GM03348 (cell line): ENCODE measurements around the gene LRRC31.

Source experiments
- DNase-seq: peaks from one replicate; pipeline ENCODE4 v3.0.0; 2012; ENCODE audit warnings: low spot score

LRRC31 gene

GRCh38 chr3:169863458-169863899 lies 6.3 kb downstream of the LRRC31 start:
- DNase-seq, result peak; percentile 78

DNA sequence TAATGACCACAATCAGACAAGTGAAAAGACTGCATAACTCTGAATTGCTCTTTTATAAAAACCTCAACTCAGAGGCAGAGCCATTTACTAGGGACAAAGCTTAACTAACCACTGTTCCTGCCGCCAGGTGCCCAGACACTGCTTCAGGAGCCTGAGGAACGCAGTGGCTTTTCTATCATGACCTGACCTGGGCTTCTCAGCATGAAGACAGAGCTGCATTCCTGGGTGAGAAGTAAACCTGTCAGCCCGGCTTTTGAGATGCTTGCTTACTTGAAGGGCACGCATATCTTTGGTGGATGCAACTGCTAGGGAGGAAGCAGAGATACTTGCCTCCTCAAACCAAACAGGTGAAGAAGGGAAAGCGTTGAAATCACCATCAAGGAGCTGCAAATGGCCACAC lies 7.9 kb downstream of the LRRC31 start:
- DNase-seq, result no peak

DNA sequence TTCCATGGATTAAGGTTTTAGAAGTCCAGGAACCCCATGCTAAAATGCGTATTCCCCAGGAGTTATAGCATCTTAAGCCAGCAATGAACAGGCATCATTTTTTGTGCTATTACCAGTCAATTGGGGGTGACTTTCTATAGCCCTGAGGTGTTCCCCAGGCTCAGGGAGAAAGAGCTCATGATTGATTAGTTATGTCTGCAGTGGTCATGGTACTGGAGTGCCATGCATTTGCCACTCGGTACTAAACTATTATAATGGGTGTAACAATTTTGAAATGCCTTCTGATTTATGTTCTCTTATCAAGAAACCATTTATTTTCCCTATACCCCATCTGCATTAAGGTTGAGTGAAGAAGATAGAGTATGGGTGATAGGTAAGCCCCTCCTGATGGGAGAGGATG lies 11.9 kb downstream of the LRRC31 start:
- no peak for DNase-seq

GRCh38 chr3:169855514-169855913 lies 14.2 kb downstream of the LRRC31 start:
- DNase-seq, result no peak

GRCh38 chr3:169850618-169851017 lies 19.1 kb downstream of the LRRC31 start:
- no peak for DNase-seq

GRCh38 chr3:169848741-169849140 lies 21.0 kb downstream of the LRRC31 start:
- no peak for DNase-seq

GRCh38 chr3:169847896-169848295 lies 21.8 kb downstream of the LRRC31 start:
- DNase-seq, result no peak

GRCh38 chr3:169846458-169847193 lies 23.1 kb downstream of the LRRC31 start:
- peak; percentile 68 for DNase-seq

- no peak for DNase-seq
Observed at GRCh38 chr3:169842960-169843359, 26.8 kb downstream of the LRRC31 start.

DNA sequence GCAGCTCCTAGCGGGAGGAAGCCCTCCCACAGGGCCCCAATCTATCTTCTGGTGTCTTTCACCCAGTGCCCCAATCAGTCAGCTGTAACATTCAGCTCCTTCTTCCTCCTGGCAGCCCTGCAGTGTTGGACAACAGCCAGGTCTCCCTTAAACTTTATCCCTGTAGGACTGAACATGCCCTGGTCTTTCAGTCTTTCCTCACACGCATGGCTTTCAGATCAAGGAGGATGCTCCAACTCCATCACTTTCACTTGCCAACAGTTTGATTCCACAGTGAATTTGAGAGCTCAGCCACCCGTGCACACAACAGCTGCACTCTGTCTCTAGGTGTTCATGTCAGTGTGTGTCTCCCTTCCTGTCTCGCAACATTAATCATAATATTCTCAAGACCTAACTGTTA lies 28.6 kb downstream of the LRRC31 start:
- DNase-seq, result no peak

GRCh38 chr3:169838511-169839030 lies 31.2 kb downstream of the LRRC31 start:
- no peak for DNase-seq

DNA sequence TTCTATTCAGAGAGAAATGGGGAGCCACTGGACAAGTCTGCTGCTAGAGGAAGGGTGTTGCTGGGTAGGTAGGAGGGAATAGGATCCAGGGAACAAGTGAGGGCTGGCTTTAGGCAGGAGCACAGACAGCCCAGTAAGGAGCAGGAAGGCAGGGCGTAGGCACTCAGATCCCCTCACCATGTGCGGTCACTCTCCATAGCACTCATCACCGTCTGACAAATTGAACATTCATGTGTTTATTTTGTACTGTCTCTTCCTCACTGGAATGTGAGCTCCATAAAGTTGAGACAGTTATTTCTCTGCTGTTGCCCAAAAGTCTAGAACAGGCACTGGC lies 32.8 kb downstream of the LRRC31 start:
- DNase-seq, result peak; percentile 22

DNA sequence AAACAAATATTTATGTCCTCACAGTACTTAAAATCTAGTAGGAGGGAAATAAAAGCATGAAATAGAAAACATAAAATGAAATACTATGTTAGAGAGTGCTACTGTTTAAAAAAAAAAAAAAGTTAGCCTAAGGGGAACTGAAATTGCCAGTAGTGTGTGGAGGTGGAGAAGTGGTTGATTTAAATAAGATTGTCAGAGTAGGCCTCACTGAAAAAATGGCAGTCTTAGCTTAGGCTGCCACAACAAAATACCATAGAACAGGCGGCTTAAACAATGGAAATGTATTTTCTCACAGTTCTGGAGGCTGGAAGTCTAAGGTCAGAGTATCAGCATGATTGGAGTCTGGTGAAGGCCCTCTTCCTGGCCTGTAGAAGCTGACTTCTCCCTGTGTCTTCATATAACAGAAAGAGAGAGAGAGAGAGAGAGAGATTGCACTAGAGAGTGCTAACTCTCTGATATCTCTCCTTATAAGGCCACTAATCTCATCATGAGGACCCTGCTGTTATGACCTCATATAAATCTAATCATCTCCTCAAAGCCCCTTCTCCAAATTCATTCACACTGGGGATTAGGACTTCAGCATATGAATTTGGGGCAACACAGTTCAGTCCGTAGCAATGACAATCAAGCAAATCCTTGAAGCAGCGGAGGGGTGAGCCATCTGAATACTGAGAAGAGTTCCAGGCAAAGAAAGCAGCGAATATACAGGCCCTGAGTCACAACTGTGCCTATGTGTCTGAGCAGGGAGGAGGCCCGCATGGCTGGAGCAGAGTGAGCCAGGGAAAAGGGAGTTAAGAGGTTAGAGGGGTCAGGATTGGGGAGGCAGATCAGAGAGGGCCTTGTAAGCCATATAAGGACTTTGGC lies 33.4 kb downstream of the LRRC31 start:
- peak; percentile 32 for DNase-seq

DNA sequence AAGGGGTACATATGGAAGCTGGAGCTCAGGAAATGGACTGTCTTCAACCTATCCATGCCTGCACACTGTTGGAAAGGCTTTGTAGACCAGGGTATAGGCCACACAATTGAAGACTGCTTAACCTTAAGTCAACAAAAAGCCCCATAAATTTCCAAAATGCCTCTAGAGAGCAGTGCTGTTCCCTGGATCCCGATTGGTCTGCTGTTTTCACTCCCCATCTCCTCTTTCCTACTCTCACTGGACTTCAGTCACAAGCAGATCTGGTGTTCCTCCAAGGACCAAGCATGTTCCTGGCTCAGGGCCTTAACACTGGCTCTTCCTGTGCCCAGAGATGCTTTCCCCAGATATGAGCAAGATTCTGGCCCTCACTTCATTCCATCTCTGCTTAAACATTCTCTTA lies 34.2 kb downstream of the LRRC31 start:
- DNase-seq, result no peak

DNA sequence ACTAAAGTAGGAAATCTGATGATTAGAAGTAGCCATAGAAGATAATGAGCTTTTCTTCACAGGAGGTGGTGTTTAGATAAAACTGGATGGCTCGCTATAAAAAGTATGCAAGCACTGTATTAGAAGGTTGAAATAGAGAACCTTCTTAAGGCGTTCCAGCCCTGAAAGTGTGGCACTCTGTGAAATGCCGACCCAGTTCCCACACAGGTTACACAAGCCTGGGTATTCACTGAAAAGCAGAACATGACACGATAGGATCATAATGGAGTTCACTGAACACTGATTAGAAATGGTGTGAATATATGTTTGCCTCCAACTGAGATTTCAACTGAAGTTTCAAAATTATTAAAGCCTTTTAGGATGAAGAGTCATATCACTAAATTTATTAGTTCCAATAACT lies 42.0 kb downstream of the LRRC31 start:
- DNase-seq, result no peak

DNA sequence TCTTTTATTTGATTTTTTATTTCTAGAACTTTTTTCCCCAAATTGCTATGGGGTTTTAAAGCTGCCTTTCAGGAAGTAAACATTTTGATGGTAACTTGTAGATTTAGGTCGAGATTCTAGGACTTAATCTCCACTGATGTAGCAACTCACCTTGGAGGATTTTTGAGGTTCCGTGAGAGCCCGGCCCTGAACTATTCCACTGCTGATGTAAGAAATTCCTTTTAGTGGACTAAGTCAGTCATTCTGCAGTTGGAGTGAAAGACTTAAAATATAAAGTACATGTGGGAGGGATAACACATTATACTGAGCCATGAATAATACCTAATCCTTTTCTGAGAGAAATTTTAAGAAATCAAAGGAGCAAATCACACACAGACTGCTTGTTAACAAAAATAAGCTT lies 44.4 kb downstream of the LRRC31 start:
- DNase-seq, result no peak

GRCh38 chr3:169822983-169823382 lies 46.8 kb downstream of the LRRC31 start:
- DNase-seq, result no peak

DNA sequence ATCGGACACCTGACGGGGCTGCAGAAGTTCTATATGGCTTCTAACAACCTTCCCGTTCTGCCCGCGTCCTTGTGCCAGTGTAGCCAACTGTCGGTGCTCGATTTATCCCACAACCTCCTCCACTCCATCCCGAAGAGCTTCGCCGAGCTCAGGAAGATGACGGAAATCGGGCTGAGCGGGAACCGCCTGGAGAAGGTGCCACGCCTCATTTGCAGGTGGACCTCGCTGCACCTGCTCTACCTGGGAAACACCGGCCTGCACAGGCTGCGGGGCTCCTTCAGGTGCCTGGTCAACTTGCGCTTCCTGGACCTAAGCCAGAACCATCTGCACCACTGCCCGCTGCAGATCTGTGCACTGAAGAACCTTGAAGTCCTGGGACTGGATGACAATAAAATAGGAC lies 47.2 kb downstream of the LRRC31 start:
- DNase-seq, result no peak

- no peak for DNase-seq
Observed at GRCh38 chr3:169822091-169822490, 47.6 kb downstream of the LRRC31 start.

GRCh38 chr3:169818316-169818715 lies 51.4 kb downstream of the LRRC31 start:
- DNase-seq, result no peak

GRCh38 chr3:169815590-169816150 lies 54.1 kb downstream of the LRRC31 start:
- DNase-seq, result no peak

DNA sequence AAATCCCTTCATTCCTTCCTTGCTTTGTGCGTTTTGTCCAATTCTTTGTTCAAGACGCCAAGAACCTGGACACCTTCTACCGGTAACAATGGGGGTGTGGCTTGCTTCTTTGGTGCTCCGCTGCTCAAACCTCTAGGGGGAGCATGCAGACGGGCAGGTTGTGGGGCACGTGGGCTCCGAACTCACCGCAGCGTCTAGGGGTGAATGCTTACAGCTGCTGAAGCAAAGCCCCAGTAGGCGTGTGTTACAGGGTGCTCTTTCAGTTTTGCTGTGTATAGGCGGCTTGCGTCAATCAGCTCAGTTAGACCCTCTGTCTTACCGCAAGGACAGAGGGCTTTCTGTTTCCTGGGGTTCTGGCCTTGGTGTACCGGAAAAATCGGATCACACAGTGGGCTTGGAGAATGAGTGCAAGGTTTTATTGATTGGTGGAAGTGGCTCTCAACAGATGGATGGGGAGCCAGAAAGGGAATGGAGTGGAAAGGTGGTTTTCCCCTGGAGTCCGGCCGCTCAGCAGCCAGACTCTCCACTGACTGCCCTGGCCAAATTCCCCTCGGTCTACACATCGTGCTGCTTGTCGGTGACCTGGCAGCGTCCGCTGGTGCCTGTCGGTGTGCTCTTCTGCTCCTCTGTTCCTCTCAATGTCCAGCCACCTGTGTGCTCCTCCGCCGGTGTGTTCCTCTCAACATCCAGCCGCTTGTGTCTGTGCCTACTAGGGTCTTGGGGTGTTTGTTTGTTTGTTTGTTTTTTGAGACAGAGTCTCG lies 55.8 kb downstream of the LRRC31 start:
- DNase-seq, result no peak
